Upper lobe of right lung (tissue), 1 donor: ENCODE measurements around the gene DISP2. TPM values are rescaled to one million over a fixed set of nuclear protein-coding genes. Genes with fewer than 3 reads are reported as not detected.

Source experiments
- ATAC-seq: fragments of 200-7000 bp; cut with Tn5 transposase; one replicate; pipeline ENCODE4 v1.9.1; 2020; ENCODE audit warnings: mild to moderate bottlenecking, moderate library complexity
- DNase-seq: peaks from one replicate; pipeline ENCODE4 v3.0.0-alpha.2; 2020
- H3K27ac ChIP-seq: fragments of 200-600 bp; one replicate; pipeline ENCODE4 v1.8.0; 2022
- H3K27me3 ChIP-seq: fragments of 200-600 bp; one replicate; pipeline ENCODE4 v1.8.0; 2022; ENCODE audit warnings: mild to moderate bottlenecking
- H3K36me3 ChIP-seq: fragments of 200-600 bp; one replicate; pipeline ENCODE4 v1.8.0; 2022
- H3K4me1 ChIP-seq: fragments of 200-600 bp; one replicate; pipeline ENCODE4 v1.8.0; 2022
- H3K4me3 ChIP-seq: fragments of 200-600 bp; one replicate; pipeline ENCODE4 v1.8.0; 2022; ENCODE audit warnings: mild to moderate bottlenecking
- H3K9me3 ChIP-seq: fragments of 200-600 bp; one replicate; pipeline ENCODE4 v1.8.0; 2022
- CTCF ChIP-seq: fragments of 200-600 bp; IDR thresholded peaks from one replicate; pipeline ENCODE4 v1.8.0; 2022; ENCODE audit warnings: antibody characterized with exemption
- intact Hi-C: fragments of 100-400 bp; cut with DNase I; formaldehyde crosslinking; loops from one replicate; pipeline ENCODE4 v1.11.0; 2022
- total RNA-seq: library from RNA; stranded (reverse); fragmentation: NEBNext Ultra II Directional; extraction: Animal tissue kit (Norgen Biotek cat#: 25700); gene quantifications from one replicate; pipeline ENCODE4 v1.2.1, GENCODE V29; 2021
- donor health status: DM: no; HTN: yes; CAD: no; lungs with severe emphysema.

Gene DISP2
- total RNA-seq, 1 donor from 2014 or later = 6.5 TPM

- no peak overlapping the region for H3K4me3 ChIP-seq
- H3K9me3 ChIP-seq = no peaks in the 10 kb centered on the region
- H3K4me1 ChIP-seq = peaks cover 27% of the 10 kb centered on the region
- no peak for TF ChIP-seq CTCF
- ATAC-seq (no peak), DNase-seq (peak; percentile 44)
- no peaks in the 10 kb centered on the region for H3K27me3 ChIP-seq
- no peaks in the 10 kb centered on the region for H3K36me3 ChIP-seq
- intact Hi-C loops = no loop called here
- H3K27ac ChIP-seq = no peak overlapping the region
Observed at GRCh38 chr15:40345867-40346578, 12.0 kb upstream of the DISP2 start.

GRCh38 chr15:40346579-40347558 lies 11.2 kb upstream of the DISP2 start:
- Histone ChIP-seq H3K36me3 (no peaks in the 10 kb centered on the region), H3K27ac (no peak overlapping the region), H3K4me1 (peaks cover 19% of the 10 kb centered on the region), H3K27me3 (no peaks in the 10 kb centered on the region), H3K9me3 (no peaks in the 10 kb centered on the region), H3K4me3 (no peak overlapping the region)
- no peak for TF ChIP-seq CTCF
- ATAC-seq (no peak), DNase-seq (peak; percentile 51)
- intact Hi-C loops = no loop called here

GRCh38 chr15:40347559-40348473 lies 10.2 kb upstream of the DISP2 start:
- Histone ChIP-seq H3K4me1 (peaks cover 14% of the 10 kb centered on the region), H3K27ac (no peak overlapping the region), H3K27me3 (no peaks in the 10 kb centered on the region), H3K9me3 (no peaks in the 10 kb centered on the region), H3K36me3 (no peaks in the 10 kb centered on the region), H3K4me3 (no peak overlapping the region)
- no peak for DNase-seq
- intact Hi-C loops = no loop called here
- no peak for ATAC-seq
- TF ChIP-seq CTCF = no peak

GRCh38 chr15:40348474-40348870 lies 9.5 kb upstream of the DISP2 start:
- Histone ChIP-seq H3K36me3 (no peaks in the 10 kb centered on the region), H3K9me3 (no peaks in the 10 kb centered on the region), H3K4me3 (no peak overlapping the region), H3K4me1 (peaks cover 10% of the 10 kb centered on the region), H3K27me3 (no peaks in the 10 kb centered on the region), H3K27ac (no peak overlapping the region)
- no peak for ATAC-seq
- intact Hi-C loops = no loop called here
- DNase-seq = no peak
- TF ChIP-seq CTCF = no peak

- no peak overlapping the region for H3K4me3 ChIP-seq
- H3K9me3 ChIP-seq = no peaks in the 10 kb centered on the region
- ATAC-seq = no peak
- DNase-seq = no peak
- intact Hi-C loops = no loop called here
- no peak for TF ChIP-seq CTCF
- no peaks in the 10 kb centered on the region for H3K27me3 ChIP-seq
- H3K4me1 ChIP-seq = peaks cover 10% of the 10 kb centered on the region
- no peaks in the 10 kb centered on the region for H3K36me3 ChIP-seq
- no peak overlapping the region for H3K27ac ChIP-seq
Observed at GRCh38 chr15:40349163-40349562, 8.9 kb upstream of the DISP2 start.
